ENCODE results near the gene C12orf76. TPM values are rescaled to one million over a fixed set of nuclear protein-coding genes. Genes with fewer than 3 reads are reported as not detected.

The C12orf76 gene
- total and polyA plus RNA-seq, 9 of the 15 experiments (the other 6 are each of a cell fraction or from before 2014, with no cell fraction given) = 6.3 to 38.6 (median 12.3) TPM

- H3K79me2 ChIP-seq (ENCODE audit: control insufficient read depth, insufficient read depth, low read length) = peaks cover 24% of the 10 kb centered on the region
- BruUV-seq (replicated peaks) = no TSS peak
- ChIA-PET CTCF (ENCODE audit: low intra/inter-chr PET ratio) (no interaction called here), POLR2A (no interaction called here)
- no peak for DNase-seq (ENCODE audit: extremely low read depth in 1 of 4, low spot score in 3 of 4)
- no peak for FAIRE-seq
- H3K4me1 ChIP-seq (replicated peaks in 1 of 2; ENCODE audit: control insufficient read depth in 2 of 2, insufficient read depth in 2 of 2, low read length in 2 of 2) = no peaks in the 10 kb centered on the region
- no peak overlapping the region for H3K4me2 ChIP-seq (ENCODE audit: insufficient read depth, low read length)
- no peak overlapping the region for H3K9ac ChIP-seq (ENCODE audit: insufficient read depth in 1 of 2, low read depth in 2 of 2, low read length in 2 of 2)
- no peak overlapping the region for H2AFZ ChIP-seq (ENCODE audit: low read depth, low read length)
- 90% methylated on average over 4 of the region's 4 CpGs for WGBS (ENCODE audit: insufficient coverage, low coverage, missing lambda C conversion rate)
- H3K27me3 ChIP-seq (ENCODE audit: control insufficient read depth in 2 of 2, insufficient read depth in 2 of 2, low read length in 2 of 2) = no peaks in the 10 kb centered on the region
- intact Hi-C loops (cut with micrococcal nuclease) (no loop called here), in situ Hi-C loops (cut with MboI) (no loop called here)
- H3K9me3 ChIP-seq (replicated peaks; ENCODE audit: control insufficient read depth, insufficient read depth, low read depth, low read length) = no peaks in the 10 kb centered on the region
- no peaks in the 10 kb centered on the region for H3K9me1 ChIP-seq (ENCODE audit: control insufficient read depth, insufficient read depth, low read length)
- H3K36me3 ChIP-seq (ENCODE audit: control insufficient read depth, insufficient read depth, low read length) = peaks cover 8% of the 10 kb centered on the region
- TF ChIP-seq KLF6 (CRISPR knock-in tag; IDR thresholded peaks at IDR 0.05; ENCODE audit: borderline replicate concordance) (no peak), MCM5 (IDR thresholded peaks at IDR 0.05; ENCODE audit: low read depth) (no peak), DLX4 (CRISPR knock-in tag; IDR thresholded peaks at IDR 0.05) (no peak), ZBTB7A (IDR thresholded peaks at IDR 0.05; ENCODE audit: borderline replicate concordance, control insufficient read depth, low read depth, low read length) (no peak), TRIM28 (IDR thresholded peaks at IDR 0.05) (no peak), TSC22D4 (tag; IDR thresholded peaks at IDR 0.05) (no peak), PRPF4 (IDR thresholded peaks at IDR 0.05; ENCODE audit: insufficient read depth, low read depth, low read length, poor library complexity, severe bottlenecking) (no peak), RAD21 (CRISPR knock-in tag; conservative IDR thresholded peaks at IDR 0.05 in 1 of 2, IDR thresholded peaks at IDR 0.05 in 1 of 2) (no peak), PHTF2 (CRISPR knock-in tag; IDR thresholded peaks at IDR 0.05) (no peak), RFX5 (IDR thresholded peaks at IDR 0.05; ENCODE audit: low read depth, low read length) (no peak), ZNF324 (CRISPR knock-in tag; IDR thresholded peaks at IDR 0.05) (no peak), NR2F6 (CRISPR knock-in tag; IDR thresholded peaks at IDR 0.05) (no peak), MAFK (IDR thresholded peaks at IDR 0.05; ENCODE audit: low read length) (no peak), CEBPZ (IDR thresholded peaks at IDR 0.05; ENCODE audit: borderline replicate concordance, low read depth, low read length) (no peak), CEBPB (tag; IDR thresholded peaks at IDR 0.05) (no peak), NEUROD1 (IDR thresholded peaks at IDR 0.05; ENCODE audit: borderline replicate concordance, low read depth, low read length, partially characterized antibody) (no peak), ZBTB26 (CRISPR knock-in tag; IDR thresholded peaks at IDR 0.05) (no peak), ZNF778 (CRISPR knock-in tag; IDR thresholded peaks at IDR 0.05) (no peak), HSF4 (CRISPR knock-in tag; IDR thresholded peaks at IDR 0.05; ENCODE audit: borderline replicate concordance) (no peak)
- no peak overlapping the region for H3K27ac ChIP-seq (ENCODE audit: extremely low read depth, low read depth, low read length)
- H4K20me1 ChIP-seq (replicated peaks; ENCODE audit: control insufficient read depth, insufficient read depth, low read length) = no peaks in the 10 kb centered on the region
- no peak for ATAC-seq
- no peak overlapping the region for H3K4me3 ChIP-seq
Measured at GRCh38 chr12:110006115-110006514, 42.2 kb downstream of the C12orf76 start.

Data from K562 (cell line).